ENCODE data around the gene DTHD1. TPM values are rescaled to one million over a fixed set of nuclear protein-coding genes. Genes with fewer than 3 reads are reported as not detected.
A peak's percentile ranks its signal among the peaks of the same experiment; 100 is the strongest.

Gene DTHD1
- polyA plus RNA-seq (2013, experiment 1 of 2) = not detected
- not detected for polyA plus RNA-seq (2013, experiment 2 of 2)

- Histone ChIP-seq H2BK12ac (ENCODE audit: low read length in 2 of 2) (no peak within 1 kb of the TSS), H4K91ac (ENCODE audit: low read length) (no peak within 1 kb of the TSS), H4K8ac (ENCODE audit: low read length) (no peak within 1 kb of the TSS), H3K9me3 (ENCODE audit: control insufficient read depth, low read length) (no peaks in the 10 kb centered on the region), H3K4me2 (ENCODE audit: low read length, poor library complexity, severe bottlenecking) (no peak within 1 kb of the TSS), H3K14ac (ENCODE audit: low read length in 2 of 2) (no peak within 1 kb of the TSS), H3K36me3 (ENCODE audit: control insufficient read depth in 1 of 2, insufficient read depth in 2 of 2, low read depth in 1 of 2, low read length in 2 of 2) (no peaks in the 10 kb centered on the region), H3K23ac (ENCODE audit: low read length in 2 of 2) (no peak within 1 kb of the TSS), H3K4me3 (ENCODE audit: insufficient read depth in 1 of 2, low read depth in 1 of 2, low read length in 2 of 2) (no peak within 1 kb of the TSS), H2AK5ac (ENCODE audit: low read length, severe bottlenecking) (no peak within 1 kb of the TSS), H3K27me3 (ENCODE audit: control insufficient read depth in 1 of 2, insufficient read depth in 1 of 2, low read length in 2 of 2) (no peaks in the 10 kb centered on the region), H3K18ac (ENCODE audit: low read depth in 1 of 2, low read length in 2 of 2) (no peak within 1 kb of the TSS), H2BK5ac (ENCODE audit: low read depth, low read length, poor library complexity, severe bottlenecking) (no peak within 1 kb of the TSS), H3K9ac (ENCODE audit: low read length) (no peak within 1 kb of the TSS), H3K4ac (ENCODE audit: low read depth in 1 of 2, low read length in 2 of 2) (no peak within 1 kb of the TSS), H2BK15ac (ENCODE audit: low read depth, poor library complexity, severe bottlenecking) (no peak within 1 kb of the TSS), H2AFZ (ENCODE audit: low read depth, low read length) (no peak within 1 kb of the TSS), H3K27ac (ENCODE audit: low read length, poor library complexity, severe bottlenecking) (no peak within 1 kb of the TSS), H3K4me1 (ENCODE audit: control insufficient read depth, insufficient read depth, low read depth, low read length) (no peaks in the 10 kb centered on the region), H3K79me1 (replicated peaks; ENCODE audit: low read length, poor library complexity, severe bottlenecking) (no peaks in the 10 kb centered on the region), H2BK120ac (ENCODE audit: low read depth, low read length) (no peak within 1 kb of the TSS)
- WGBS = 68% methylated on average over 3 of the region's 5 CpGs
- no peak for DNase-seq
These were observed at the start of gene DTHD1 for GRCh38 chr4:36281384-36282106. TSS of gene DTHD1 (plus strand) at chr4:36281616. CDS start at chr4:36281759, 143 bp downstream.

- Histone ChIP-seq H3K9ac (ENCODE audit: low read length) (no peak overlapping the region), H2BK12ac (ENCODE audit: low read length in 2 of 2) (no peak overlapping the region), H4K8ac (ENCODE audit: low read length) (no peak overlapping the region), H3K27me3 (ENCODE audit: control insufficient read depth in 1 of 2, insufficient read depth in 1 of 2, low read length in 2 of 2) (no peaks in the 10 kb centered on the region), H2BK5ac (ENCODE audit: low read depth, low read length, poor library complexity, severe bottlenecking) (no peak overlapping the region), H3K4me3 (ENCODE audit: insufficient read depth in 1 of 2, low read depth in 1 of 2, low read length in 2 of 2) (no peak overlapping the region), H3K23ac (ENCODE audit: low read length in 2 of 2) (no peak overlapping the region), H2AFZ (ENCODE audit: low read depth, low read length) (no peak overlapping the region), H2AK5ac (ENCODE audit: low read length, severe bottlenecking) (no peak overlapping the region), H3K27ac (ENCODE audit: low read length, poor library complexity, severe bottlenecking) (no peak overlapping the region), H2BK15ac (ENCODE audit: low read depth, poor library complexity, severe bottlenecking) (no peak overlapping the region), H3K14ac (ENCODE audit: low read length in 2 of 2) (no peak overlapping the region), H3K79me1 (replicated peaks; ENCODE audit: low read length, poor library complexity, severe bottlenecking) (peaks cover 37% of the 10 kb centered on the region), H3K36me3 (ENCODE audit: control insufficient read depth in 1 of 2, insufficient read depth in 2 of 2, low read depth in 1 of 2, low read length in 2 of 2) (peaks cover 0 to 4% of the 10 kb centered on the region in 2 experiments), H3K9me3 (ENCODE audit: control insufficient read depth, low read length) (no peaks in the 10 kb centered on the region), H4K91ac (ENCODE audit: low read length) (no peak overlapping the region), H3K18ac (ENCODE audit: low read depth in 1 of 2, low read length in 2 of 2) (no peak overlapping the region), H3K4ac (ENCODE audit: low read depth in 1 of 2, low read length in 2 of 2) (no peak overlapping the region), H3K4me1 (ENCODE audit: control insufficient read depth, insufficient read depth, low read depth, low read length) (no peaks in the 10 kb centered on the region), H2BK120ac (ENCODE audit: low read depth, low read length) (no peak overlapping the region), H3K4me2 (ENCODE audit: low read length, poor library complexity, severe bottlenecking) (no peak overlapping the region)
- 81% methylated on average over 9 of the region's 10 CpGs for WGBS
- DNase-seq = no peak
These were observed 47.7 kb upstream of the DTHD1 start for GRCh38 chr4:36233567-36234266.

- H3K23ac ChIP-seq (ENCODE audit: low read length in 2 of 2) = no peak overlapping the region
- H3K9ac ChIP-seq (ENCODE audit: low read length) = no peak overlapping the region
- H3K27me3 ChIP-seq (ENCODE audit: control insufficient read depth in 1 of 2, insufficient read depth in 1 of 2, low read length in 2 of 2) = no peaks in the 10 kb centered on the region
- H3K4me3 ChIP-seq (ENCODE audit: insufficient read depth in 1 of 2, low read depth in 1 of 2, low read length in 2 of 2) = no peak overlapping the region
- H4K91ac ChIP-seq (ENCODE audit: low read length) = no peak overlapping the region
- H3K36me3 ChIP-seq (ENCODE audit: control insufficient read depth in 1 of 2, insufficient read depth in 2 of 2, low read depth in 1 of 2, low read length in 2 of 2) = peaks cover 0 to 4% of the 10 kb centered on the region in 2 experiments
- H2AK5ac ChIP-seq (ENCODE audit: low read length, severe bottlenecking) = no peak overlapping the region
- H2AFZ ChIP-seq (ENCODE audit: low read depth, low read length) = no peak overlapping the region
- H4K8ac ChIP-seq (ENCODE audit: low read length) = no peak overlapping the region
- H2BK15ac ChIP-seq (ENCODE audit: low read depth, poor library complexity, severe bottlenecking) = no peak overlapping the region
- WGBS = 51% methylated on average over 3 of the region's 3 CpGs
- no peak overlapping the region for H2BK12ac ChIP-seq (ENCODE audit: low read length in 2 of 2)
- H3K79me1 ChIP-seq (replicated peaks; ENCODE audit: low read length, poor library complexity, severe bottlenecking) = peaks cover 36% of the 10 kb centered on the region
- H2BK120ac ChIP-seq (ENCODE audit: low read depth, low read length) = no peak overlapping the region
- H3K9me3 ChIP-seq (ENCODE audit: control insufficient read depth, low read length) = no peaks in the 10 kb centered on the region
- H3K4me1 ChIP-seq (ENCODE audit: control insufficient read depth, insufficient read depth, low read depth, low read length) = no peaks in the 10 kb centered on the region
- no peak overlapping the region for H2BK5ac ChIP-seq (ENCODE audit: low read depth, low read length, poor library complexity, severe bottlenecking)
- H3K4ac ChIP-seq (ENCODE audit: low read depth in 1 of 2, low read length in 2 of 2) = no peak overlapping the region
- no peak overlapping the region for H3K27ac ChIP-seq (ENCODE audit: low read length, poor library complexity, severe bottlenecking)
- peak overlapping the region in 1 of 2 experiments; percentile 3 for H3K14ac ChIP-seq (ENCODE audit: low read length in 2 of 2)
- H3K4me2 ChIP-seq (ENCODE audit: low read length, poor library complexity, severe bottlenecking) = no peak overlapping the region
- DNase-seq = no peak
- no peak overlapping the region for H3K18ac ChIP-seq (ENCODE audit: low read depth in 1 of 2, low read length in 2 of 2)
These were observed 46.1 kb upstream of the DTHD1 start for GRCh38 chr4:36235306-36235705.

GRCh38 chr4:36236159-36236558, 45.3 kb upstream of the DTHD1 start:
- Histone ChIP-seq H3K9ac (ENCODE audit: low read length) (no peak overlapping the region), H3K4me1 (ENCODE audit: control insufficient read depth, insufficient read depth, low read depth, low read length) (no peaks in the 10 kb centered on the region), H2BK12ac (ENCODE audit: low read length in 2 of 2) (no peak overlapping the region), H3K18ac (ENCODE audit: low read depth in 1 of 2, low read length in 2 of 2) (no peak overlapping the region), H2BK120ac (ENCODE audit: low read depth, low read length) (no peak overlapping the region), H3K36me3 (ENCODE audit: control insufficient read depth in 1 of 2, insufficient read depth in 2 of 2, low read depth in 1 of 2, low read length in 2 of 2) (peaks cover 0 to 4% of the 10 kb centered on the region in 2 experiments), H3K4ac (ENCODE audit: low read depth in 1 of 2, low read length in 2 of 2) (no peak overlapping the region), H2AK5ac (ENCODE audit: low read length, severe bottlenecking) (no peak overlapping the region), H3K14ac (ENCODE audit: low read length in 2 of 2) (no peak overlapping the region), H3K27me3 (ENCODE audit: control insufficient read depth in 1 of 2, insufficient read depth in 1 of 2, low read length in 2 of 2) (no peaks in the 10 kb centered on the region), H3K79me1 (replicated peaks; ENCODE audit: low read length, poor library complexity, severe bottlenecking) (peaks cover 34% of the 10 kb centered on the region), H3K4me2 (ENCODE audit: low read length, poor library complexity, severe bottlenecking) (no peak overlapping the region), H2BK5ac (ENCODE audit: low read depth, low read length, poor library complexity, severe bottlenecking) (no peak overlapping the region), H4K8ac (ENCODE audit: low read length) (no peak overlapping the region), H3K27ac (ENCODE audit: low read length, poor library complexity, severe bottlenecking) (no peak overlapping the region), H2BK15ac (ENCODE audit: low read depth, poor library complexity, severe bottlenecking) (no peak overlapping the region), H4K91ac (ENCODE audit: low read length) (no peak overlapping the region), H3K4me3 (ENCODE audit: insufficient read depth in 1 of 2, low read depth in 1 of 2, low read length in 2 of 2) (no peak overlapping the region), H3K23ac (ENCODE audit: low read length in 2 of 2) (no peak overlapping the region), H2AFZ (ENCODE audit: low read depth, low read length) (no peak overlapping the region), H3K9me3 (ENCODE audit: control insufficient read depth, low read length) (no peaks in the 10 kb centered on the region)
- WGBS = 85% methylated on average over 1 of the region's 2 CpGs
- DNase-seq = no peak
